ENCODE data around the gene GPR45.

DNA sequence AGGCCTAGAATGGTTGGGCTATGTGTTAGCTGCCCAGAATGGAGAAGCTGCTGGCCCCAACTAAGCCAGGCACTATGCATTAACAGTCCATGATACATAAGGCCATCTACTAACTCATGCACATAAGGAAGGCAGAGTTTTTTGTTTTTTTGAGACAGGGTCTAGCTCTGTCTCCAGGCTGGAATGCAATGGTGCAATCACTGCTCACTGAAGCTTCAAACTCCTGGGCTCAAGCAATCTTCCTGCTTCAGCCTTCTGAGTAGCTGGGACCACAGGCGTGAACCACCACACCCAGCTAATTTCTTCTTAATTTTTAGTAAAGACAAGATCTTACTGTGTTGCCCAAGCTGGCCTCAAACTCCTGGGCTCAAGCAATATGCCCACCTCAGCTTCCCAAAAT lies 37.6 kb downstream of the GPR45 start:
- TF ChIP-seq, protein P1, sequence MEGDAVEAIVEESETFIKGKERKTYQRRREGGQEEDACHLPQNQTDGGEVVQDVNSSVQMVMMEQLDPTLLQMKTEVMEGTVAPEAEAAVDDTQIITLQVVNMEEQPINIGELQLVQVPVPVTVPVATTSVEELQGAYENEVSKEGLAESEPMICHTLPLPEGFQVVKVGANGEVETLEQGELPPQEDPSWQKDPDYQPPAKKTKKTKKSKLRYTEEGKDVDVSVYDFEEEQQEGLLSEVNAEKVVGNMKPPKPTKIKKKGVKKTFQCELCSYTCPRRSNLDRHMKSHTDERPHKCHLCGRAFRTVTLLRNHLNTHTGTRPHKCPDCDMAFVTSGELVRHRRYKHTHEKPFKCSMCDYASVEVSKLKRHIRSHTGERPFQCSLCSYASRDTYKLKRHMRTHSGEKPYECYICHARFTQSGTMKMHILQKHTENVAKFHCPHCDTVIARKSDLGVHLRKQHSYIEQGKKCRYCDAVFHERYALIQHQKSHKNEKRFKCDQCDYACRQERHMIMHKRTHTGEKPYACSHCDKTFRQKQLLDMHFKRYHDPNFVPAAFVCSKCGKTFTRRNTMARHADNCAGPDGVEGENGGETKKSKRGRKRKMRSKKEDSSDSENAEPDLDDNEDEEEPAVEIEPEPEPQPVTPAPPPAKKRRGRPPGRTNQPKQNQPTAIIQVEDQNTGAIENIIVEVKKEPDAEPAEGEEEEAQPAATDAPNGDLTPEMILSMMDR (IDR thresholded peaks at IDR 0.05): no peak
- TF ChIP-seq SP1 (CRISPR knock-in tag; conservative IDR thresholded peaks at IDR 0.05): no peak
- no peak for TF ChIP-seq CBFB (CRISPR knock-in tag; IDR thresholded peaks at IDR 0.05; ENCODE audit: low read depth)
- no peak for TF ChIP-seq MXD4 (CRISPR knock-in tag; IDR thresholded peaks at IDR 0.05; ENCODE audit: borderline replicate concordance)
- no peak for TF ChIP-seq NFYB (CRISPR knock-in tag; conservative IDR thresholded peaks at IDR 0.05; ENCODE audit: low read depth)
- no peak for TF ChIP-seq ZNF416 (CRISPR knock-in tag; IDR thresholded peaks at IDR 0.05)
- TF ChIP-seq FOXJ3 (CRISPR knock-in tag; IDR thresholded peaks at IDR 0.05; ENCODE audit: borderline replicate concordance): no peak
